SH-SY5Y (cell line): ENCODE measurements around the gene SRPRB.

ENCODE experiments used
- GATA2 ChIP-seq: IDR thresholded peaks from 2 replicates; pipeline ENCODE4 v1.6.1; 2011; ENCODE audit warnings: mild to moderate bottlenecking, low read depth, low read length
- GATA3 ChIP-seq: IDR thresholded peaks from 2 replicates; pipeline ENCODE4 v1.6.1; 2011; ENCODE audit warnings: low read depth, mild to moderate bottlenecking, low read length, moderate library complexity

Gene SRPRB, protein sequence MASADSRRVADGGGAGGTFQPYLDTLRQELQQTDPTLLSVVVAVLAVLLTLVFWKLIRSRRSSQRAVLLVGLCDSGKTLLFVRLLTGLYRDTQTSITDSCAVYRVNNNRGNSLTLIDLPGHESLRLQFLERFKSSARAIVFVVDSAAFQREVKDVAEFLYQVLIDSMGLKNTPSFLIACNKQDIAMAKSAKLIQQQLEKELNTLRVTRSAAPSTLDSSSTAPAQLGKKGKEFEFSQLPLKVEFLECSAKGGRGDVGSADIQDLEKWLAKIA

GRCh38 chr3:133805702-133806475 lies at the start of gene SRPRB:
Gene SRPRB (plus strand): TSS chr3:133805815. CDS start chr3:133805849, 34 bp downstream.
- no peak for TF ChIP-seq GATA3
- TF ChIP-seq GATA2: no peak

DNA sequence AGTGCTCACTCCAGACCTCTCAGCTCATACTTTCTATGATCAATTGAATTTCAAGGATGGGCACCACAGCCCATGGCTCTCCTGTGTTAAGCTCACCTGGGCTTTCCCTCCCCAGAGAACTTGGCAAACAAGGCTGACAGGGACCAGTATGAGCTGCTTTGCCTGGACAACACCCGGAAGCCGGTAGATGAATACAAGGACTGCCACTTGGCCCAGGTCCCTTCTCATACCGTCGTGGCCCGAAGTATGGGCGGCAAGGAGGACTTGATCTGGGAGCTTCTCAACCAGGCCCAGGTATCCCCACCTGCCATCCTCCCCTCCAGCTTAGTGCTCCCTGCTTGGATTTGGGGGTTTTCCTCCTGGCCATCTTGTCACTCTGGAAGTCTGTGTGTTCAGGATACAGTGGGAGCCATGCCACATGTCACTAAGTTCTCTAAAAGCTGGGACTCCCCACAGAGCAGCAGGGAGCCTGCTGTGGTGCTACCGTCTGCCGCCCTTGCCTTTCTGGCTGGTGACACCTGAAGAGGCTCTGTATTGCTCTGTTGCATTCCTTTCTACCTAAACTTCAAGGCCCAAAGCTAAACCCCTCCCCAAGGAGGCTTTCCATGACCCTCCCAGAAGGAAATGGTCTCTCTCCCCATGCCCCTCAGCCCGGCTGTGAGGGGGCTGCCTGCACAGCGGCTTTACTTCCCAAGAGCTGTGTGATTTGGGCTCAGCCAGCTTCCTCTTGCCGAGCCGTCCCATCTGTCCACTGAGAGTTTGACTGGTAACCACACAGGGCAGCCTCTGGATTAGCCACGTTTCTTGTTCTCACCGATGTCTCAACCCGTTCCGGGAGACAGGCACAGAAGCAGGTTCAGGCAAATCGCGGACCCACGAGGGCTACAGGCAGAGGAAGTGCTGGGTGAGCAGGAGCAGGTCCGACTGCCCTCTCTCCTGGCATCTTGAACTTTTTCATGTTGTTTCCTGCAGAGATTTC lies 48.6 kb upstream of the SRPRB start:
- TF ChIP-seq GATA3: no peak
- TF ChIP-seq GATA2: no peak

- TF ChIP-seq GATA2 (no peak), GATA3 (no peak)
Measured at GRCh38 chr3:133757701-133758567, 47.7 kb upstream of the SRPRB start.

- TF ChIP-seq GATA3 (no peak), GATA2 (no peak)
Measured at GRCh38 chr3:133758568-133758928, 47.1 kb upstream of the SRPRB start.

DNA sequence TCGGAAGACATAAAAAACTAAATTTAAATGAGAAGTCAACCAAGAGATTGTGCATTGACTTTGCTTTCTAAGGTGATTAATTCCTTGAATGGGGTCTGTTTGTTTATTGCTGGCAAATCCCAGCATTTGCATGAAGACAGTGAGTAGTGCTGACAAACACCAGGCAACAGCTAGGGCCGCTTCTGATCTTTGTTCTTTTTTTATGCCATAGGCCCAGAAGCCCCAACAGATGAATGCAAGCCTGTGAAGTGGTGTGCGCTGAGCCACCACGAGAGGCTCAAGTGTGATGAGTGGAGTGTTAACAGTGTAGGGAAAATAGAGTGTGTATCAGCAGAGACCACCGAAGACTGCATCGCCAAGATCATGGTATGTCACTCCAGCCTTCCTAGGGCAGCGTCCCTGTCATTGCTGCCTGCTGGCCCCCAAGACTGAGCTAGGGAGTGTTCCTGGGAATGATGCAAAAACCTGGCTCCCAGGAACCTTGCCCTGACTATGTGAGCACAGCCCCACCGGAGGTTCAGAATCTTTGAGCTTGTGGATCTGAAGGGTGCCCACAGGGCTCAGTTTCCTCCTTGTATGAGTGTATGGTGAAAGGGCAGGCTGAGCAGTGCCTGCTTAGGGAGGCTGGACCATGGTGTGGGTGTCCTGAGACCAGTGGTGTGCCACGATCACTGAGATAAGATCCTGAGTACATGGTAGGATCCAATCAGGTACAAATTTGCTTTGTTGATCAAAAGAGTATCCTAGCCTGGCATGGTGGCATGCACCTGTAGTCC lies 46.5 kb upstream of the SRPRB start:
- no peak for TF ChIP-seq GATA3
- TF ChIP-seq GATA2: no peak

- TF ChIP-seq GATA3: no peak
- TF ChIP-seq GATA2: no peak
Measured at GRCh38 chr3:133759740-133760305, 45.8 kb upstream of the SRPRB start.

DNA sequence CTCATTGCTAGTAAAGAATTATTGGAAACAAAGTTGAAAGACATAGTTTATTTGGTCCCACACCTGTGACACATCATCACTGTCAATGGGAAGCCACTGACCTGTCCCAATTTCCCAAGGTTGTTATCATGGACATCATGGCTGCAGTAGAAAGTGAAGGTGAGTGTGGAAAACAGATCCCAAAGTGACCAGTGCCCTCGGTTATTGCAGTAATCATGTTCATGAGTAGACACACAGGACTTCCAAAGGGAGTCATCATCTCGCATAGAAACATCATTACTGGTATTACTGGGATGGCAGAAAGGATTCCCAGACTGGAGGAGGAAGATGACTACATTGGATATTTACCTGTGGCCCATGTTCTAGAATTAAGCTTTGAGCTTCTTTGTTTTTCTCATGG lies 44.7 kb upstream of the SRPRB start:
- TF ChIP-seq GATA3 (no peak), GATA2 (no peak)

- TF ChIP-seq GATA2 (no peak), GATA3 (no peak)
Measured at GRCh38 chr3:133761605-133762484, 43.8 kb upstream of the SRPRB start.

DNA sequence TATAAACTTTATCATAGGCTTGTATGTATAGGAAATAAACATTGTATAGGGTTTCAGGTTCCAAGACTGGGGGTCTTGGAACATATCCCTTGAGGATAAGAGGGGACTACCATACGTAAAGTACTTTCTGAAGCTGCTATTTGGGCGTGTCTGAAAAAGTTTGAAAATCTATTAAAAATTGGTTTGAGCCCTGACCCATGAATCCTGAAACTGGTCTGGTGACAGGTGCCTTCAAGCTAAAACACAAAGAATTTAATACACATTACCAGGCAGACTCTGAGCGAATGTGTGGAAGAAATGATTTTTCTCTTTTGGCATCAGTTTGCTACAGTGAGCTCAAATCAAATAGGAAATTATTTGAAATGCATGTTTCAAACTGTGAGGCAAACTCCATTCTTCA lies 43.1 kb upstream of the SRPRB start:
- TF ChIP-seq GATA2 (no peak), GATA3 (no peak)

DNA sequence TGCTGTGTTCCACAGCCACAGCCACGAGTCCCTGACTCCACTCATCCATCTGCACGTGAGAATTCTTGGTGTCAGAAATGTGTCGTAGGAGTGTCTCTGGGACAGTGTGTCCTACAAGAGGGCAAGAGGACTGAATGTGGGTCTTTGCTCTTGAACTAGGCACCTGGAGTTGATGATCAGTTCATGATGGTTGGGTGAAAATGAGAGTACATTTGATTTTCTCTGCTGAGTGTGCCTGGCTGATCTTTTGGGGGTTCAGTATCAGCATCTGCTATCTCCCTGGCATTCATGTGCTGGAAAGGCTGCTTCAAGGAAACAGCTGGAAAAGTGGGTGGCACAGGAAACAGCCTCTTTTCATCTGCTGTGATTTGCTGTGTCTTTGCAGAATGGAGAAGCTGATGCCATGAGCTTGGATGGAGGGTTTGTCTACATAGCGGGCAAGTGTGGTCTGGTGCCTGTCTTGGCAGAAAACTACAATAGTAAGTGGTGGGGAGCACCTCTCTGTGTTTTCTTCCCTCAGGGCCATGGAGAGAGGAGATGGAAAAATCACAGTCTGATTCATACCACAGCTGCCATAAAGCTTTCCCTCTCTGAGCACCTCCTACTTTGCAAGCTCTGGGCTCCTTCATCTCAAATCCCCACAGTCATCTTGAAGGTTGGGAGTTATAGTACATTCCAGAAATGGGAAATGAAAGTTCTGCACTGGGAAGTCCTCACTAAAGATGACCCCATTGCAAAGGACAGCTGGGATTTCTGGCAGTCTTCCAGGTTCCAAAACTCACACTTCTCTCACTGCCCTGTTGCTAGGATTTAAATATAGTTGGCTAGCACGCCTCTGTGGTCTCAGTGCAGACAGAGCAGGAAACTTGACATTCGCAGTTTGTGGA lies 41.6 kb upstream of the SRPRB start:
- no peak for TF ChIP-seq GATA2
- no peak for TF ChIP-seq GATA3

DNA sequence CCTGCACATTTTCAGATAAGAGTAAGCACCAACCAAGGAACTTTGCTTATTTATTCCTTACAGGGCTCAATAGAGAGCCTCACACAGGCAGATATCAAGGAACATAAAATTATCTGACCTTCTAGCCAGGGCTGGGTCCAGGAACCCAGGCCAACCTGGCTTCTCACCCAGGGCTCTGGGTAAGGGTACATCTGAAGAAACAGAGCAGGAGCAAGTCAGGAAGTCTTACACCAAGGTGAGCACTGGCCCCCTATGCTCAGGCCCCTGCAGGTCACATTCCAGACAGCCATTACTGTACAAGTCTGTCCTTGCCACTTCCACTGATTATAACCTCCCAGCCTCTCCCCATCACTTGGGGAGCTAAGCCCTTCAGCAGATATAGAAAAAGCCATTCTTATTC lies 40.4 kb upstream of the SRPRB start:
- no peak for TF ChIP-seq GATA3
- TF ChIP-seq GATA2: no peak
